Left ventricle myocardium inferior (tissue), 1 donor: ENCODE measurements around the gene SLC6A15. TPM values are rescaled to one million over a fixed set of nuclear protein-coding genes. Genes with fewer than 3 reads are reported as not detected.

ENCODE experiments used
- DNase-seq: peaks from one replicate; pipeline ENCODE4 v3.0.0-alpha.2; 2020
- H3K27ac ChIP-seq: fragments of 200-600 bp; replicated peaks from 2 replicates; pipeline ENCODE4 v1.8.0; 2021
- H3K27me3 ChIP-seq: fragments of 200-600 bp; 2 replicates; pipeline ENCODE4 v1.8.0; 2021; ENCODE audit warnings: low read depth
- H3K36me3 ChIP-seq: fragments of 200-600 bp; 2 replicates; pipeline ENCODE4 v1.8.0; 2021
- H3K4me1 ChIP-seq: fragments of 200-600 bp; 2 replicates; pipeline ENCODE4 v1.8.0; 2021
- H3K4me3 ChIP-seq: fragments of 200-600 bp; 2 replicates; pipeline ENCODE4 v1.8.0; 2021; ENCODE audit warnings: mild to moderate bottlenecking, moderate library complexity
- H3K9me3 ChIP-seq: fragments of 200-600 bp; replicated peaks from 2 replicates; pipeline ENCODE4 v1.8.0; 2021
- intact Hi-C: fragments of 100-400 bp; cut with micrococcal nuclease; formaldehyde crosslinking; loops from one replicate; pipeline ENCODE4 v1.11.0; 2022
- total RNA-seq: library from RNA; stranded (reverse); fragmentation: NEBNext Ultra II Directional; extraction: Animal tissue kit (Norgen Biotek cat#: 25700); gene quantifications from one replicate; pipeline ENCODE4 v1.2.1, GENCODE V29; 2021
- TF ChIP-seq, protein P1 (sequence below): fragments of 200-600 bp; IDR thresholded peaks from 2 replicates; pipeline ENCODE4 v1.8.0; 2021; ENCODE audit warnings: antibody characterized with exemption, mild to moderate bottlenecking, borderline replicate concordance
- donor health status: DM: no; HTN: yes; CAD: no; lungs with severe emphysema.

The SLC6A15 gene
- total RNA-seq, 1 donor from 2014 or later, result not detected

DNA sequence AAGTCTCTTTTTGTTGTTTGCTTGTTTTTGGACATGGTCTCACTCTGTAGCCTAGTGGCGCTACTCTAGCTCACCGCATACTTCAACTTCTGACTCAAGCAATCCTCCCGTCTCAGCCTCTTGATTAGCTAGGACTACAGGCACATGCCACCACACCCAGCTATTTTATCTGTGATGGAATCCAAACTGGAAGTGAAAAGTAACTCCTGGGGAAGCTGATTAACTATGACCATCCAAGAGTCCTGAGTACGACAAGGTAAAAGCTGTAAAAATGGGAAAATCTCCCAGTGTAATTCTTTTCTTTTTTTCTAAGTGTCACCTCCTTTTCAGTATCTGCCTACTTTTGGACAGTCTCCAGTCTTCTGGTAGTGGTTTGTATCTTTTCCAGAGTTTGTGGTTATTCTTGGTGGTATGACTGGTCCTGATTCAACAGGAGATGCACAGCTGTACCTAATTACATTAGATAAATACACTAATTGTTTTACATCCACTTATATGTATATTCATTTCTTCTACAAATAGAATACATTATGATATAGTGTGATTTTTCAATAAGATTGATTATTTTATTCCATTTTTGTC, 97.8 kb downstream of the SLC6A15 start:
- H3K27ac ChIP-seq, result no peak overlapping the region
- H3K36me3 ChIP-seq, result no peaks in the 10 kb centered on the region
- TF ChIP-seq, protein P1, sequence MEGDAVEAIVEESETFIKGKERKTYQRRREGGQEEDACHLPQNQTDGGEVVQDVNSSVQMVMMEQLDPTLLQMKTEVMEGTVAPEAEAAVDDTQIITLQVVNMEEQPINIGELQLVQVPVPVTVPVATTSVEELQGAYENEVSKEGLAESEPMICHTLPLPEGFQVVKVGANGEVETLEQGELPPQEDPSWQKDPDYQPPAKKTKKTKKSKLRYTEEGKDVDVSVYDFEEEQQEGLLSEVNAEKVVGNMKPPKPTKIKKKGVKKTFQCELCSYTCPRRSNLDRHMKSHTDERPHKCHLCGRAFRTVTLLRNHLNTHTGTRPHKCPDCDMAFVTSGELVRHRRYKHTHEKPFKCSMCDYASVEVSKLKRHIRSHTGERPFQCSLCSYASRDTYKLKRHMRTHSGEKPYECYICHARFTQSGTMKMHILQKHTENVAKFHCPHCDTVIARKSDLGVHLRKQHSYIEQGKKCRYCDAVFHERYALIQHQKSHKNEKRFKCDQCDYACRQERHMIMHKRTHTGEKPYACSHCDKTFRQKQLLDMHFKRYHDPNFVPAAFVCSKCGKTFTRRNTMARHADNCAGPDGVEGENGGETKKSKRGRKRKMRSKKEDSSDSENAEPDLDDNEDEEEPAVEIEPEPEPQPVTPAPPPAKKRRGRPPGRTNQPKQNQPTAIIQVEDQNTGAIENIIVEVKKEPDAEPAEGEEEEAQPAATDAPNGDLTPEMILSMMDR, result no peak
- H3K4me1 ChIP-seq, result no peaks in the 10 kb centered on the region
- intact Hi-C loops, result no loop called here
- no peak overlapping the region for H3K4me3 ChIP-seq
- DNase-seq, result no peak
- H3K27me3 ChIP-seq, result no peaks in the 10 kb centered on the region
- H3K9me3 ChIP-seq, result no peaks in the 10 kb centered on the region

DNA sequence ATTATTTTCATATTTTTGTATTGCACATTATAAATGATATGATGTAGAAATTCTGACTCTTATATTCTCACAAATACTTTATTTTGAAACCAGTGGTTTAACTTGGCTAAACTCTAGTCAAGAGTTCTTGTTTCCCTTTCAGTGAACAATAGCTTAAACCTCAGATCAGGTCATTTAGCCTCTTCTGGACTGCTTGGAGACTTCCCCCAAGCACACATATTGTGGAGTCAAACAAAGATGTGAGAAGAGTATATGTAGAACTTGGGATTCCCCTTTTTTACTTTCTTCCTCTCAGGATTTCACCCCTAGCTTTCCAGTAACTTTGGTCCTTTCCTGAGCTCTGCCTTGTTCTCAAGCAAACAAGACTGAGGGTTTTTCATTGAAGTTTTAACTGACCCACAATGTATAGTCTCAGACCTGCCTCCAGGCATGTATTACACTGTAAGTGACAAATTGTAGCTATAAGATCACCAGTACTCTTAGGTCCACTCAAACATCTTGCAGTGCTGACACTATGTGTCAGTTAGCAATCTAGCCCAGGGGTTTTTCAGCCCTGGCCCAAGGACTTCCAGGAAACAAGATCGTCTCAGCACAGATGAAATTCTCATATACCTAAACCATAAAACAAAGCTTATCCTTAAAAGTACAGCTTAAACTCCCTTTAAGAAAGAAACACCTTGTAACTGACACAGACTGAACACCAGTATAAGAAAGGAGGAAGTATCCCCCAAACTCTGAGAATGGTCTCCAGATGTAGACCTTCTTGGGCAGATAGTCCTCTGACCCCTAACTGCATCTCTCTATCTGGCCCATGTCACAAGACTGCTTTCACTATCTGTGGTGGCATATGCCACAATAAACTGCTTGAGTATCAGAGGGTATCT, 98.6 kb downstream of the SLC6A15 start:
- no peak for DNase-seq
- Histone ChIP-seq H3K36me3 (no peaks in the 10 kb centered on the region), H3K27me3 (no peaks in the 10 kb centered on the region), H3K4me3 (no peak overlapping the region), H3K4me1 (no peaks in the 10 kb centered on the region), H3K9me3 (no peaks in the 10 kb centered on the region), H3K27ac (no peak overlapping the region)
- TF ChIP-seq, protein P1, result no peak
- intact Hi-C loops, result no loop called here

DNA sequence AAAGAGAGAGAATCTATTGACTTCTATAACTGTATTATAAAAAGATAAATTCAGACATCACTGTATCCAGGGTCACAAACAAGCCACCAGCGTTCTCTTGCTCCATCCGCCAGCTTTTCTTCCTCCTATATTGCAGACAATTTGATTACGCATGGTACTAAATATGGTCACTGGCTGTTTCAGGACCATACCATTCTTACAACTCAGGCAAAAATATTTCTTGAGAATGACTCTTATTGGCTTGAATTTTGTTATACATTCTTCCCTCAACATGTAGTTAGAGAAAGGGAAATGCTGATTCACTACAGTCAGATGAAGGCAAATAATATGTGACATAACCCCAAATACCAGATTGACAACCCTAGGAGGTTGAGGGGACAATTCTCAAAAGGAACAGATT, 101.3 kb downstream of the SLC6A15 start:
- TF ChIP-seq, protein P1, result no peak
- no peak overlapping the region for H3K27ac ChIP-seq
- no peaks in the 10 kb centered on the region for H3K4me1 ChIP-seq
- no peaks in the 10 kb centered on the region for H3K9me3 ChIP-seq
- no peak for DNase-seq
- H3K4me3 ChIP-seq, result no peak overlapping the region
- no peaks in the 10 kb centered on the region for H3K36me3 ChIP-seq
- intact Hi-C loops, result no loop called here
- H3K27me3 ChIP-seq, result no peaks in the 10 kb centered on the region

- no peaks in the 10 kb centered on the region for H3K27me3 ChIP-seq
- H3K36me3 ChIP-seq, result no peaks in the 10 kb centered on the region
- no peak overlapping the region for H3K27ac ChIP-seq
- H3K4me1 ChIP-seq, result no peaks in the 10 kb centered on the region
- intact Hi-C loops, result no loop called here
- H3K4me3 ChIP-seq, result no peak overlapping the region
- H3K9me3 ChIP-seq, result no peaks in the 10 kb centered on the region
- no peak for DNase-seq
- TF ChIP-seq, protein P1, result no peak
These were observed 102.0 kb downstream of the SLC6A15 start for GRCh38 chr12:84810611-84811010.

Other genes starting within 250 kb of the SLC6A15 start
- gene TSPAN19, start 123.5 kb upstream of the SLC6A15 start, total RNA-seq, result 0.33 TPM
- gene LRRIQ1, start 123.6 kb upstream of the SLC6A15 start, total RNA-seq, result 0.22 TPM